Upper lobe of left lung (tissue), 4 donors: ENCODE measurements around the gene AKR7A2.

Experiments used
- CTCF ChIP-seq, 6 experiments: fragments of 450-650 bp in 4 of 6; fragments of 200-600 bp in 2 of 6; sonication (generic) in 2 of 6; IDR thresholded peaks; one replicate each; pipeline ENCODE4 v1.5.1; 2016 to 2019; ENCODE audit warnings: antibody characterized with exemption in 6 of 6
- EP300 ChIP-seq, 4 donors: sonication (generic); formaldehyde crosslinking; IDR thresholded peaks; one replicate each; pipeline ENCODE4 v1.5.1; 2017; ENCODE audit warnings: antibody characterized with exemption in 4 of 4, control low read depth in 2 of 4
- POLR2A ChIP-seq, 4 donors: fragments of 450-650 bp; IDR thresholded peaks; one replicate each; pipeline ENCODE4 v1.5.1; 2016 to 2017; ENCODE audit warnings: antibody characterized with exemption in 4 of 4, mild to moderate bottlenecking in 2 of 4
- POLR2AphosphoS5 ChIP-seq, 2 donors: sonication (generic); formaldehyde crosslinking; IDR thresholded peaks; one replicate each; pipeline ENCODE4 v1.5.1; 2017; ENCODE audit warnings: antibody characterized with exemption in 2 of 2

GRCh38 chr1:19268445-19268844 is 43.5 kb downstream of the AKR7A2 start:
- no peak for TF ChIP-seq EP300 (IDR thresholded peaks at IDR 0.05)
- no peak for TF ChIP-seq POLR2A (IDR thresholded peaks at IDR 0.05)
- TF ChIP-seq CTCF (IDR thresholded peaks at IDR 0.05), result no peak
- TF ChIP-seq POLR2AphosphoS5 (IDR thresholded peaks at IDR 0.05), result no peak
